Panc1 (cell line): Measurements from ENCODE around the gene MIA2.
"Not testable (repeated sequence)": the region's sequence is repeated elsewhere in the genome, so short reads cannot be mapped to it uniquely, and the experiment has no call there.

ENCODE experiments used
- CTCF ChIP-seq: fragments of 450-650 bp; IDR thresholded peaks from 2 replicates; pipeline ENCODE4 v1.5.1; 2017; ENCODE audit warnings: mild to moderate bottlenecking
- POLR2AphosphoS5 ChIP-seq: IDR thresholded peaks from 2 replicates; pipeline ENCODE4 v1.6.1; 2012; ENCODE audit warnings: mild to moderate bottlenecking, low read depth, low read length, moderate library complexity
- REST ChIP-seq, 2 experiments: IDR thresholded peaks; 2 replicates each; pipeline ENCODE4 v1.6.1; 2011 to 2012; ENCODE audit warnings: low read depth in 2 of 2, control low read depth in 1 of 2, low read length in 1 of 2, mild to moderate bottlenecking in 1 of 2, moderate library complexity in 1 of 2; ENCODE audit not compliant: insufficient read depth in 1 of 2

GRCh38 chr14:39235466-39235865, 1.8 kb downstream of the MIA2 start:
- not testable (repeated sequence) for TF ChIP-seq CTCF; POLR2AphosphoS5; REST (IDR thresholded peaks at IDR 0.05; ENCODE audit: insufficient read depth in 1 of 2, low read depth in 2 of 2, low read length in 1 of 2)
